ENCODE data around the gene NLRP1. TPM values are rescaled to one million over a fixed set of nuclear protein-coding genes. Genes with fewer than 3 reads are reported as not detected.

The NLRP1 gene
- total and polyA plus RNA-seq, 9 of the 15 experiments (the other 6 are each of a cell fraction or from before 2014, with no cell fraction given): 4.0 to 69.4 (median 27.7) TPM

GRCh38 chr17:5558815-5559785 is 25.2 kb downstream of the NLRP1 start (continued):
- TF ChIP-seq ATF2 (CRISPR knock-in tag; IDR thresholded peaks at IDR 0.05) (no peak), BRD9 (IDR thresholded peaks at IDR 0.05; ENCODE audit: low read depth, partially characterized antibody) (no peak)

- ChIA-PET CTCF (ENCODE audit: low intra/inter-chr PET ratio) (no interaction called here), POLR2A (interaction anchor here (0.6 to 1.2 kb wide), 2 partner anchors 26 to 57 kb away, joined by 3 read pairs; partner anchors contain the start of gene NLRP1)
- no peaks in the 10 kb centered on the region for H3K4me1 ChIP-seq (replicated peaks in 1 of 2; ENCODE audit: control insufficient read depth in 2 of 2, insufficient read depth in 2 of 2, low read length in 2 of 2)
- H3K27ac ChIP-seq (ENCODE audit: extremely low read depth, low read depth, low read length): no peak overlapping the region
- no peak for FAIRE-seq
- H3K9me1 ChIP-seq (ENCODE audit: control insufficient read depth, insufficient read depth, low read length): no peaks in the 10 kb centered on the region
- H3K9me3 ChIP-seq (replicated peaks; ENCODE audit: control insufficient read depth, insufficient read depth, low read depth, low read length): no peaks in the 10 kb centered on the region
- H3K36me3 ChIP-seq (ENCODE audit: control insufficient read depth, insufficient read depth, low read length): peaks cover 54% of the 10 kb centered on the region; the same call in 2 of the 3 replicates
- no peaks in the 10 kb centered on the region for H3K79me2 ChIP-seq (ENCODE audit: control insufficient read depth, insufficient read depth, low read length)
- BruUV-seq (replicated peaks): no TSS peak
- H3K4me3 ChIP-seq: no peak overlapping the region
- DNase-seq (ENCODE audit: extremely low read depth in 1 of 4, low spot score in 3 of 4): no peak
- no peaks in the 10 kb centered on the region for H4K20me1 ChIP-seq (replicated peaks; ENCODE audit: control insufficient read depth, insufficient read depth, low read length)
- no peak overlapping the region for H2AFZ ChIP-seq (ENCODE audit: low read depth, low read length)
- intact Hi-C loops (cut with micrococcal nuclease): no loop called here
- WGBS (ENCODE audit: insufficient coverage, low coverage, missing lambda C conversion rate): 67% methylated on average over 4 of the region's 6 CpGs
- no peak for ATAC-seq
- H3K4me2 ChIP-seq (ENCODE audit: insufficient read depth, low read length): no peak overlapping the region
- no peak overlapping the region for H3K9ac ChIP-seq (ENCODE audit: insufficient read depth in 1 of 2, low read depth in 2 of 2, low read length in 2 of 2)
- in situ Hi-C loops (cut with MboI): no loop called here
- no peaks in the 10 kb centered on the region for H3K27me3 ChIP-seq (ENCODE audit: control insufficient read depth in 2 of 2, insufficient read depth in 2 of 2, low read length in 2 of 2)
- TF ChIP-seq ZNF512 (tag; IDR thresholded peaks at IDR 0.05): no peak
- no peak for TF ChIP-seq ZNF274 (IDR thresholded peaks at IDR 0.05; ENCODE audit: borderline replicate concordance, low read depth, low read length)
- TF ChIP-seq NFRKB (IDR thresholded peaks at IDR 0.05; ENCODE audit: low read depth): no peak
- TF ChIP-seq ZC3H4 (CRISPR knock-in tag; IDR thresholded peaks at IDR 0.05; ENCODE audit: borderline replicate concordance): no peak
- no peak for TF ChIP-seq THAP12 (CRISPR knock-in tag; IDR thresholded peaks at IDR 0.05)
- no peak for TF ChIP-seq RBM14 (IDR thresholded peaks at IDR 0.05; ENCODE audit: borderline replicate concordance, insufficient read depth, low read depth, low read length)
- no peak for TF ChIP-seq SPI1 (IDR thresholded peaks at IDR 0.05; ENCODE audit: borderline replicate concordance, low read depth, low read length)
- TF ChIP-seq RNF2 (IDR thresholded peaks at IDR 0.05): no peak
Observed at GRCh38 chr17:5557990-5558389, 26.3 kb downstream of the NLRP1 start.

All from K562 (cell line).